ENCODE data around the gene KIF26B. TPM values are rescaled to one million over a fixed set of nuclear protein-coding genes. Genes with fewer than 3 reads are reported as not detected.

KIF26B gene
- total RNA-seq, 4 donors from 2014 or later: 0.90 to 2.0 (median 1.5) TPM

- Histone ChIP-seq H3K4me3 (no peak overlapping the region), H3K27me3 (no peaks in the 10 kb centered on the region), H3K4me1 (no peaks in the 10 kb centered on the region), H3K27ac (no peak overlapping the region), H3K9me3 (peaks cover 0 to 8% (median 0%) of the 10 kb centered on the region in 4 donors), H3K36me3 (no peaks in the 10 kb centered on the region)
- no peak for DNase-seq (ENCODE audit: low spot score in 2 of 2)
- TF ChIP-seq POLR2A (IDR thresholded peaks at IDR 0.05) (no peak), CTCF (IDR thresholded peaks at IDR 0.05) (no peak), EP300 (IDR thresholded peaks at IDR 0.05) (no peak)
- WGBS, 2 donors: 48 to 58% methylated on average over 4 of the region's 4 CpGs
Measured at GRCh38 chr1:245246433-245246832, 91.6 kb downstream of the KIF26B start.

- no peaks in the 10 kb centered on the region for H3K27me3 ChIP-seq
- no peaks in the 10 kb centered on the region for H3K36me3 ChIP-seq
- TF ChIP-seq EP300 (IDR thresholded peaks at IDR 0.05) (no peak), CTCF (IDR thresholded peaks at IDR 0.05) (no peak), POLR2A (IDR thresholded peaks at IDR 0.05) (no peak)
- no peaks in the 10 kb centered on the region for H3K4me1 ChIP-seq
- H3K4me3 ChIP-seq: no peak overlapping the region
- peaks cover 0 to 17% (median 0%) of the 10 kb centered on the region in 4 donors for H3K9me3 ChIP-seq
- DNase-seq (ENCODE audit: low spot score in 2 of 2): no peak
- 86% methylated on average over 12 of the region's 12 CpGs for WGBS, 2 donors
- H3K27ac ChIP-seq: no peak overlapping the region
Measured at GRCh38 chr1:245247356-245247755, 92.6 kb downstream of the KIF26B start.

GRCh38 chr1:245247801-245248200, 93.0 kb downstream of the KIF26B start:
- Histone ChIP-seq H3K4me3 (no peak overlapping the region), H3K27ac (no peak overlapping the region), H3K9me3 (peaks cover 0 to 21% (median 0%) of the 10 kb centered on the region in 4 donors), H3K27me3 (no peaks in the 10 kb centered on the region), H3K36me3 (no peaks in the 10 kb centered on the region), H3K4me1 (no peaks in the 10 kb centered on the region)
- no peak for TF ChIP-seq POLR2A (IDR thresholded peaks at IDR 0.05)
- no peak for DNase-seq (ENCODE audit: low spot score in 2 of 2)
- 63 to 71% methylated on average over 7 of the region's 7 CpGs for WGBS, 2 donors

GRCh38 chr1:245248231-245248731, 93.5 kb downstream of the KIF26B start:
- Histone ChIP-seq H3K36me3 (no peaks in the 10 kb centered on the region), H3K9me3 (peaks cover 0 to 21% (median 0%) of the 10 kb centered on the region in 4 donors), H3K4me3 (no peak overlapping the region), H3K27me3 (no peaks in the 10 kb centered on the region), H3K4me1 (no peaks in the 10 kb centered on the region), H3K27ac (no peak overlapping the region)
- TF ChIP-seq EP300 (IDR thresholded peaks at IDR 0.05) (no peak), CTCF (IDR thresholded peaks at IDR 0.05) (no peak)
- WGBS, 2 donors: 59% methylated on average over 18 of the region's 18 CpGs
- no peak for DNase-seq (ENCODE audit: low spot score in 2 of 2)

GRCh38 chr1:245255783-245256182, 101.0 kb downstream of the KIF26B start:
- no peak for TF ChIP-seq CTCF (IDR thresholded peaks at IDR 0.05)
- no peak for TF ChIP-seq POLR2A (IDR thresholded peaks at IDR 0.05)
- no peak for TF ChIP-seq EP300 (IDR thresholded peaks at IDR 0.05)
- Histone ChIP-seq H3K4me1 (no peaks in the 10 kb centered on the region), H3K9me3 (peaks cover 0 to 20% (median 0%) of the 10 kb centered on the region in 4 donors), H3K4me3 (no peak overlapping the region), H3K36me3 (no peaks in the 10 kb centered on the region), H3K27me3 (no peaks in the 10 kb centered on the region), H3K27ac (no peak overlapping the region)
- 88 to 90% methylated on average over 3 of the region's 3 CpGs for WGBS, 2 donors
- no peak for DNase-seq (ENCODE audit: low spot score in 2 of 2)

GRCh38 chr1:245256528-245256927, 101.7 kb downstream of the KIF26B start:
- no peak for TF ChIP-seq POLR2A (IDR thresholded peaks at IDR 0.05)
- no peak for TF ChIP-seq CTCF (IDR thresholded peaks at IDR 0.05)
- no peak for TF ChIP-seq EP300 (IDR thresholded peaks at IDR 0.05)
- H3K9me3 ChIP-seq: peaks cover 0 to 14% (median 0%) of the 10 kb centered on the region in 4 donors
- no peak overlapping the region for H3K4me3 ChIP-seq
- no peak overlapping the region for H3K27ac ChIP-seq
- no peaks in the 10 kb centered on the region for H3K27me3 ChIP-seq
- DNase-seq (ENCODE audit: low spot score in 2 of 2): no peak
- no peaks in the 10 kb centered on the region for H3K36me3 ChIP-seq
- H3K4me1 ChIP-seq: no peaks in the 10 kb centered on the region
- WGBS, 2 donors: 49 to 59% methylated on average over 6 of the region's 6 CpGs

All from tibial nerve (tissue), 4 donors.